A549 treated with RU486 at 1 μM for 4 hours (cell line): ENCODE results near the gene VPS4A. TPM values are rescaled to one million over a fixed set of nuclear protein-coding genes. Genes with fewer than 3 reads are reported as not detected.

ENCODE experiments used
- total RNA-seq: library from RNA; stranded (reverse); fragments of 200-300 nt; extraction: Qiagen RNA extraction; gene quantifications from 5 replicates; pipeline ENCODE4 v1.2.3, GENCODE V29; 2022; ENCODE audit warnings: low read depth

VPS4A gene
- total RNA-seq = 30.4 to 33.1 TPM (median 30.6 TPM) in 5 replicates

DNA sequence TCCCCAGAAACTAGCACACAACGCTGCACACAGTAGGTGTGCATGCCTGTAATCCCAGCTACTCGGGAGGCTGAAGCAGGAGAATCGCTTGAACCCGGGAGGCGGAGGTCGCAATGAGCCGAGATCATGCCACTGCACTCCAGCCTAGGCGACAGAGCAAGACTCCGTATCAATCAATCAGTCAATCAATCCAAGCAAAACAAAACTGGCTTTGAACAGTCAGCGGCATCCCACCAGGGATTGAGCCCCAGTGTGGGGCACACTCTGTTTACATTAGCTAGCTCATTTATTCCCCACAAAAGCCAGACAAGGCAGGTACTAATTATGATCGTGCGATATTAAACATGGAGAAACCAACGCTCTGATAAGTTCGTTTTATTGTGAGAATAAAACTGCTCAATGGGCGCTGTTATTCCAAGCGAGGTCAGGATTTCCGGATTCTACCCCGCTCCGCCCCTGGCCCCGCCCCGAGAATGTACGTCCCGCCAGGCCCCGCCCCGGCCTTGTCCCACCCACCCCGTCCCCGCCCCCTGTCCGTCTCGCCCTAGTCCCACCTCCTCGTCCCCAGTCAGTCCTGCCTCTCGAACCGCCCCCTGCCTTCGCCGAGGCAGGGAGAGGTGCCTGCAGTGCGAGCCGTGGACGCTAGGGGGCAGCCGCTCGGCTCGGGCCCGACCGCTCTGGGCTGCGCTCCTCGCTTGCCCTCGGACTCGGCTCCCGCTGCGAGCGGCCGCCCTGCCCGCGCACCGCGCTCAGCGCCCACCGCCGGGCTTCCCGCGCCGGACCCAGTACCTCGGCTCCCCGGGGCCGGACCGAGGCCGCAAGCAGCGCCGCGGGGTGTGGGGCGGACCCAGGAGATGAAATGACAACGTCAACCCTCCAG lies at the start of gene VPS4A:
Gene VPS4A, plus strand, starts transcription at position 698 of the 880 bp plus-strand sequence. Its CDS starts 162 bp downstream, at position 860.

DNA sequence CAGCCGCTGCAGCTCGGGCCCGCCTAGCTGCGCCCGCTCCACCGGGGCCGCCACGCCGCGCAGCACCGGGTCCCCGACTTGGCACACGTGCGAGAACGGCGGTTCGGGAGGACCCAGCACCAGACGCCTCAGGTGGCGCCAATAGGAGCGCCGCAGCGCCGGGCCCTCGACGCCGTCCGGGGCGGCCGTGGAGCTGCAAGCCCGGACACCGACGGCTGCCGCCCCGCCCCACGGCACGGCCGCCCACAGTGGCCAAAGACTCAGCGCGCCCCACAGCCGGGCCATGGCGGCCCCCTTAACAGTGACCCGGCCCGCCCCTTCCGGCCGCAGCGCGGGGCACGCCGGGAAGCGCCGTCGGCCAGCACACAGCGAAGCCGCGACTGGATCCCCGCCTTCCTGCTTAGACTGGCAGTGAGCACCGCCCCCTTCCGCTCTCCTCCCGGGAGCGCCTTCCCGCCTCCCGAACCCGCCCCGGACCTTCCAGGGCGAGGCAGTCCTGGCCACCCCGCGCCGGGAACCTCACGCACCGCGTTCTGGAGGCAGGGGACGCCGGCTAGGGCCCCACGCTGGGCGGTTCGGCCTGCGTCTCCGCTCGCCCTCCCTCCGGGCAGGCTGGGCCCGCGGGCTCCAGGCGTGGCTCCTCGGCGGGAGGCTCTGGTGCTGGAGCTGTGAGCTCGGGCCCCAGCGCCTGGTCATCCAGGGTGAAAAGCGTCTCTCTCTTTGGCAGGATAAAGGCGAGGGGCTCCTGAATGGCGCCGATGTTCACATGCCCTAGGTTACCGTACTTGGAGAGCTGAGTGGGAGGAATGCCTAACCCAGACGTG lies 19.3 kb downstream of the VPS4A start, which contains the start of gene PDF:
Gene PDF, minus strand, starts transcription at position 303 of the 824 bp plus-strand sequence. Its CDS starts 18 bp downstream, at position 285.

DNA sequence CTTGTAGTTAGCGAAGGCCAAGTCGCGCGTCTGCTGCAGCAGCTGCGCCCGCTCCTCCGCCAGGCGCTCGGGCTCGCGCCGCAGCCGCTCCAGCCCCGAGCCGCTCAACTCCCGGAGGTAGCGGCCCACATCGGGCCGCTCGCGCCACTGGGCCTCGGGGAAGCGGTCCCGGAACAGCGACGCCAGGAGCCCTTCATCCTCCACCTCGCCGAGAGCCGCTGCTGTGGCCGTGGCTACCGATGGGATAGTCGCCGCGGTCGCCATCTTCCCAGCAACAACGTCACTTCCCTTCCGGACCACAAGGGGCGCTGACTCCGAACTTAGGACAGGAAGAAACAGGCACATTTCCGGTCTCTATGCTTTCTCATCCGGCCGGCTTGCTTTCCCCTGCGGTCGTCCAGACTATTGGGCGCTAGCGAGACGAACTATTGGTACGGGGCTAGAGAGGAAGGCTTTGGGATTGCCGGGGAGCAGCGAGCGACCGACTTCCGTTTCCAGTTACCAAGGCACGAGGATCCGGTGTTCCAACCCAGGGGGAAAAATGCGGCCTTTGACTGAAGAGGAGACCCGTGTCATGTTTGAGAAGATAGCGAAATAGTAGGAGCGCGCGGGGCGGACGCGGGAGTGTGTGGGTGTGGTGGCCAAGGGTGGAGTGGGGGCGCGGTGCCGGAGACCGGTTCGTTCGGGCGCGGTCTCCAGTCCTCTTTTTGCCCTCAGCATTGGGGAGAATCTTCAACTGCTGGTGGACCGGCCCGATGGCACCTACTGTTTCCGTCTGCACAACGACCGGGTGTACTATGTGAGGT lies 28.3 kb downstream of the VPS4A start, which contains the start of the genes COG8 and NIP7:
Gene COG8, minus strand, starts transcription at position 276 of the 806 bp plus-strand sequence. Its CDS starts 12 bp downstream, at position 264.
Gene NIP7, plus strand, starts transcription at position 484 of the 806 bp plus-strand sequence. Its CDS starts 58 bp downstream, at position 542.

DNA sequence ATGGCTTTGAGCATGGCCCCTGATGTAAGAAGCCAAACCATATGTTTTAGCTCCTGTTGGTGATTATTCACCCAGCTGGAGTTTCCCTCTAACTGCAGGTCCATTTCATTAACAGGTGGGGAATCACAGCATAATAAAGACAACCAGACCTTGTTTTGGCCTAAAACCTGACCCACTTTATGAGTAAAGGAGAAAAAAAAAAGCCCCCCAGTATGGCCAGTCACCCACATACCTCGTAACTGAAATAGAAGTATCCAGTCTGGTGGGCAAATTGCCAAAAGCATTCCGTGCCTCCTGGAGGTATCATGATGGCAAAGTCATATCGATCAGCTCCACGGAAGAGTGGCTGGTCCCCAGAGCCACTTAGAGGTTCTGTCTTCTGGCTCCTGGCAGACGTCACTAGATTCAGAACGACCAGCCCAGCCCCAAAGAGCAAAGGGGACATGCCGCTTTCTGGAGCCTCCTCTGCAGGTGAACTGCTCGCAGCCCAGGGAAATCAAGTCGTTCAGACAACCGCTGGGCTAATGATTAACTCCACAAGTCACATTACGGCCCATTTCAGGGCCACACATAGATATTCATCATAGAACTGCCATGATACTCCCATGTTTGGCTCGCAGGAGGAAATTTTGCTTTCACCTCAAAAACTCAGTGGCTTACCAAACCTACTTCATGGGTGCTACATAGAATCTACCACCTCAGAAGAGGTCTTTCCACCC lies 40.3 kb downstream of the VPS4A start, which contains the start of gene TMED6:
Gene TMED6, minus strand, starts transcription at position 478 of the 719 bp plus-strand sequence. Its CDS starts 33 bp downstream, at position 445.

Other genes with a start within 250 kb of the VPS4A start
- 38.9 to 59.6 TPM (median 52.0 TPM) in 5 replicates for gene HAS3, start 205.7 kb upstream of the VPS4A start, total RNA-seq
- 106 to 134 TPM (median 125 TPM) in 5 replicates for gene CHTF8, start 178.8 kb upstream of the VPS4A start, total RNA-seq
- gene UTP4, start 178.7 kb upstream of the VPS4A start, total RNA-seq = 85.6 to 97.9 TPM (median 88.6 TPM) in 5 replicates
- 5.1 to 7.1 TPM (median 6.9 TPM) in 5 replicates for gene SNTB2, start 124.2 kb upstream of the VPS4A start, total RNA-seq
- gene PDF, start 19.2 kb downstream of the VPS4A start, total RNA-seq = 22.7 to 49.0 TPM (median 40.1 TPM) in 5 replicates
- 19.8 to 27.3 TPM (median 25.6 TPM) in 5 replicates for gene COG8, start 28.2 kb downstream of the VPS4A start, total RNA-seq
- gene NIP7, start 28.4 kb downstream of the VPS4A start, total RNA-seq = 50.6 to 76.3 TPM (median 58.4 TPM) in 5 replicates
- gene TMED6, start 40.4 kb downstream of the VPS4A start, total RNA-seq = not detected in 5 replicates
- gene TERF2, start 74.7 kb downstream of the VPS4A start, total RNA-seq = 20.3 to 28.6 TPM (median 22.7 TPM) in 5 replicates
- gene CYB5B, start 113.3 kb downstream of the VPS4A start, total RNA-seq = 195 to 237 TPM (median 215 TPM) in 5 replicates